ENCODE measurements around the gene E2F4. TPM values are rescaled to one million over a fixed set of nuclear protein-coding genes. Genes with fewer than 3 reads are reported as not detected.

The E2F4 gene
- total and polyA plus RNA-seq, 2 experiments from 2014 or later: 67.0 to 135 TPM

DNA sequence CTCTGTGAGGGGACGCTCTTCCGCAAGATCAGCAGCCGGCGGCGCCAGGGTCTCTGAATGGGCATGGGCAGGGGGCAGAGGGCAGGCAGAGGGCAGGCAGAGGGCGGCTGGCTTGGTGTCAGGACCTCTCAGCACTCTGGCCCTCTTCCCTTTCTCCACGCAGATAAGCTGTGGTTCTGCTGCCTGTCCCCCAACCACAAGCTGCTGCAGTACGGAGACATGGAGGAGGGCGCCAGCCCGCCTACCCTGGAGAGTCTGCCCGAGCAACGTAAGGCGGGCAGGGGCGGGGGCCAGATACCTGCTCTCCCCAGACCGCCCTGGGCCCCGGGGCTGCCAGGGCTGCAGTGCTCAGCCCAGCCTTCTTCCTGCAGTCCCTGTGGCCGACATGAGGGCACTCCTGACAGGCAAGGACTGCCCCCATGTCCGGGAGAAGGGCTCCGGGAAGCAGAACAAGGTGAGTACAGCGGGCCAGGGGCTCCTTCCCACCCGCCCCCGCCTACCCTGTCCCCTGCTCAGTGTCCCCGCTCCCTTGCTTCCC, 11.1 kb downstream of the E2F4 start:
- Mint-ChIP-seq H3K4me1 (peaks cover 11% of the 10 kb centered on the region), H3K36me3 (ENCODE audit: low read depth) (peaks cover 10% of the 10 kb centered on the region; the same call in 2 of the 3 replicates), H3K27me3 (ENCODE audit: insufficient read depth, low read depth, poor library complexity) (peaks cover 15% of the 10 kb centered on the region), H3K9me3 (no peaks in the 10 kb centered on the region), H3K4me3 (no peak overlapping the region), H3K27ac (no peak overlapping the region)
- peaks cover 7% of the 10 kb centered on the region; the same call in 1 of the 2 replicates for H3F3A ChIP-seq (replicated peaks; ENCODE audit: low read depth)
- no peaks in the 10 kb centered on the region for H3K79me2 ChIP-seq (replicated peaks; ENCODE audit: insufficient read depth)
- no peak for TF ChIP-seq NANOG (IDR thresholded peaks at IDR 0.05; ENCODE audit: borderline replicate concordance)
- no peak for TF ChIP-seq POLR2AphosphoS5 (IDR thresholded peaks at IDR 0.05; ENCODE audit: low read depth)
- TF ChIP-seq, protein P1, sequence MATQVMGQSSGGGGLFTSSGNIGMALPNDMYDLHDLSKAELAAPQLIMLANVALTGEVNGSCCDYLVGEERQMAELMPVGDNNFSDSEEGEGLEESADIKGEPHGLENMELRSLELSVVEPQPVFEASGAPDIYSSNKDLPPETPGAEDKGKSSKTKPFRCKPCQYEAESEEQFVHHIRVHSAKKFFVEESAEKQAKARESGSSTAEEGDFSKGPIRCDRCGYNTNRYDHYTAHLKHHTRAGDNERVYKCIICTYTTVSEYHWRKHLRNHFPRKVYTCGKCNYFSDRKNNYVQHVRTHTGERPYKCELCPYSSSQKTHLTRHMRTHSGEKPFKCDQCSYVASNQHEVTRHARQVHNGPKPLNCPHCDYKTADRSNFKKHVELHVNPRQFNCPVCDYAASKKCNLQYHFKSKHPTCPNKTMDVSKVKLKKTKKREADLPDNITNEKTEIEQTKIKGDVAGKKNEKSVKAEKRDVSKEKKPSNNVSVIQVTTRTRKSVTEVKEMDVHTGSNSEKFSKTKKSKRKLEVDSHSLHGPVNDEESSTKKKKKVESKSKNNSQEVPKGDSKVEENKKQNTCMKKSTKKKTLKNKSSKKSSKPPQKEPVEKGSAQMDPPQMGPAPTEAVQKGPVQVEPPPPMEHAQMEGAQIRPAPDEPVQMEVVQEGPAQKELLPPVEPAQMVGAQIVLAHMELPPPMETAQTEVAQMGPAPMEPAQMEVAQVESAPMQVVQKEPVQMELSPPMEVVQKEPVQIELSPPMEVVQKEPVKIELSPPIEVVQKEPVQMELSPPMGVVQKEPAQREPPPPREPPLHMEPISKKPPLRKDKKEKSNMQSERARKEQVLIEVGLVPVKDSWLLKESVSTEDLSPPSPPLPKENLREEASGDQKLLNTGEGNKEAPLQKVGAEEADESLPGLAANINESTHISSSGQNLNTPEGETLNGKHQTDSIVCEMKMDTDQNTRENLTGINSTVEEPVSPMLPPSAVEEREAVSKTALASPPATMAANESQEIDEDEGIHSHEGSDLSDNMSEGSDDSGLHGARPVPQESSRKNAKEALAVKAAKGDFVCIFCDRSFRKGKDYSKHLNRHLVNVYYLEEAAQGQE (IDR thresholded peaks at IDR 0.05; ENCODE audit: unreplicated experiment): no peak
- TF ChIP-seq STAT1 (IDR thresholded peaks at IDR 0.05; ENCODE audit: unreplicated experiment): no peak
- TF ChIP-seq, protein P2, sequence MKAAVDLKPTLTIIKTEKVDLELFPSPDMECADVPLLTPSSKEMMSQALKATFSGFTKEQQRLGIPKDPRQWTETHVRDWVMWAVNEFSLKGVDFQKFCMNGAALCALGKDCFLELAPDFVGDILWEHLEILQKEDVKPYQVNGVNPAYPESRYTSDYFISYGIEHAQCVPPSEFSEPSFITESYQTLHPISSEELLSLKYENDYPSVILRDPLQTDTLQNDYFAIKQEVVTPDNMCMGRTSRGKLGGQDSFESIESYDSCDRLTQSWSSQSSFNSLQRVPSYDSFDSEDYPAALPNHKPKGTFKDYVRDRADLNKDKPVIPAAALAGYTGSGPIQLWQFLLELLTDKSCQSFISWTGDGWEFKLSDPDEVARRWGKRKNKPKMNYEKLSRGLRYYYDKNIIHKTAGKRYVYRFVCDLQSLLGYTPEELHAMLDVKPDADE (IDR thresholded peaks at IDR 0.05): no peak
- no peak for TF ChIP-seq JUNB (IDR thresholded peaks at IDR 0.05; ENCODE audit: unreplicated experiment)
- TF ChIP-seq, protein P3, sequence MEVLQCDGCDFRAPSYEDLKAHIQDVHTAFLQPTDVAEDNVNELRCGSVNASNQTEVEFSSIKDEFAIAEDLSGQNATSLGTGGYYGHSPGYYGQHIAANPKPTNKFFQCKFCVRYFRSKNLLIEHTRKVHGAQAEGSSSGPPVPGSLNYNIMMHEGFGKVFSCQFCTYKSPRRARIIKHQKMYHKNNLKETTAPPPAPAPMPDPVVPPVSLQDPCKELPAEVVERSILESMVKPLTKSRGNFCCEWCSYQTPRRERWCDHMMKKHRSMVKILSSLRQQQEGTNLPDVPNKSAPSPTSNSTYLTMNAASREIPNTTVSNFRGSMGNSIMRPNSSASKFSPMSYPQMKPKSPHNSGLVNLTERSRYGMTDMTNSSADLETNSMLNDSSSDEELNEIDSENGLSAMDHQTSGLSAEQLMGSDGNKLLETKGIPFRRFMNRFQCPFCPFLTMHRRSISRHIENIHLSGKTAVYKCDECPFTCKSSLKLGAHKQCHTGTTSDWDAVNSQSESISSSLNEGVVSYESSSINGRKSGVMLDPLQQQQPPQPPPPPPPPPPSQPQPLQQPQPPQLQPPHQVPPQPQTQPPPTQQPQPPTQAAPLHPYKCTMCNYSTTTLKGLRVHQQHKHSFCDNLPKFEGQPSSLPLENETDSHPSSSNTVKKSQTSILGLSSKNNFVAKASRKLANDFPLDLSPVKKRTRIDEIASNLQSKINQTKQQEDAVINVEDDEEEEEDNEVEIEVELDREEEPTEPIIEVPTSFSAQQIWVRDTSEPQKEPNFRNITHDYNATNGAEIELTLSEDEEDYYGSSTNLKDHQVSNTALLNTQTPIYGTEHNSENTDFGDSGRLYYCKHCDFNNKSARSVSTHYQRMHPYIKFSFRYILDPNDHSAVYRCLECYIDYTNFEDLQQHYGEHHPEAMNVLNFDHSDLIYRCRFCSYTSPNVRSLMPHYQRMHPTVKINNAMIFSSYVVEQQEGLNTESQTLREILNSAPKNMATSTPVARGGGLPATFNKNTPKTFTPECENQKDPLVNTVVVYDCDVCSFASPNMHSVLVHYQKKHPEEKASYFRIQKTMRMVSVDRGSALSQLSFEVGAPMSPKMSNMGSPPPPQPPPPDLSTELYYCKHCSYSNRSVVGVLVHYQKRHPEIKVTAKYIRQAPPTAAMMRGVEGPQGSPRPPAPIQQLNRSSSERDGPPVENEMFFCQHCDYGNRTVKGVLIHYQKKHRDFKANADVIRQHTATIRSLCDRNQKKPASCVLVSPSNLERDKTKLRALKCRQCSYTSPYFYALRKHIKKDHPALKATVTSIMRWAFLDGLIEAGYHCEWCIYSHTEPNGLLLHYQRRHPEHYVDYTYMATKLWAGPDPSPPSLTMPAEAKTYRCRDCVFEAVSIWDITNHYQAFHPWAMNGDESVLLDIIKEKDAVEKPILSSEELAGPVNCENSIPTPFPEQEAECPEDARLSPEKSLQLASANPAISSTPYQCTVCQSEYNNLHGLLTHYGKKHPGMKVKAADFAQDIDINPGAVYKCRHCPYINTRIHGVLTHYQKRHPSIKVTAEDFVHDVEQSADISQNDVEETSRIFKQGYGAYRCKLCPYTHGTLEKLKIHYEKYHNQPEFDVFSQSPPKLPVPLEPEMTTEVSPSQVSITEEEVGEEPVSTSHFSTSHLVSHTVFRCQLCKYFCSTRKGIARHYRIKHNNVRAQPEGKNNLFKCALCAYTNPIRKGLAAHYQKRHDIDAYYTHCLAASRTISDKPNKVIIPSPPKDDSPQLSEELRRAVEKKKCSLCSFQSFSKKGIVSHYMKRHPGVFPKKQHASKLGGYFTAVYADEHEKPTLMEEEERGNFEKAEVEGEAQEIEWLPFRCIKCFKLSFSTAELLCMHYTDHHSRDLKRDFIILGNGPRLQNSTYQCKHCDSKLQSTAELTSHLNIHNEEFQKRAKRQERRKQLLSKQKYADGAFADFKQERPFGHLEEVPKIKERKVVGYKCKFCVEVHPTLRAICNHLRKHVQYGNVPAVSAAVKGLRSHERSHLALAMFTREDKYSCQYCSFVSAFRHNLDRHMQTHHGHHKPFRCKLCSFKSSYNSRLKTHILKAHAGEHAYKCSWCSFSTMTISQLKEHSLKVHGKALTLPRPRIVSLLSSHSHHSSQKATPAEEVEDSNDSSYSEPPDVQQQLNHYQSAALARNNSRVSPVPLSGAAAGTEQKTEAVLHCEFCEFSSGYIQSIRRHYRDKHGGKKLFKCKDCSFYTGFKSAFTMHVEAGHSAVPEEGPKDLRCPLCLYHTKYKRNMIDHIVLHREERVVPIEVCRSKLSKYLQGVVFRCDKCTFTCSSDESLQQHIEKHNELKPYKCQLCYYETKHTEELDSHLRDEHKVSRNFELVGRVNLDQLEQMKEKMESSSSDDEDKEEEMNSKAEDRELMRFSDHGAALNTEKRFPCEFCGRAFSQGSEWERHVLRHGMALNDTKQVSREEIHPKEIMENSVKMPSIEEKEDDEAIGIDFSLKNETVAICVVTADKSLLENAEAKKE (CRISPR knock-in tag; IDR thresholded peaks at IDR 0.05): no peak
- TF ChIP-seq, protein P4, sequence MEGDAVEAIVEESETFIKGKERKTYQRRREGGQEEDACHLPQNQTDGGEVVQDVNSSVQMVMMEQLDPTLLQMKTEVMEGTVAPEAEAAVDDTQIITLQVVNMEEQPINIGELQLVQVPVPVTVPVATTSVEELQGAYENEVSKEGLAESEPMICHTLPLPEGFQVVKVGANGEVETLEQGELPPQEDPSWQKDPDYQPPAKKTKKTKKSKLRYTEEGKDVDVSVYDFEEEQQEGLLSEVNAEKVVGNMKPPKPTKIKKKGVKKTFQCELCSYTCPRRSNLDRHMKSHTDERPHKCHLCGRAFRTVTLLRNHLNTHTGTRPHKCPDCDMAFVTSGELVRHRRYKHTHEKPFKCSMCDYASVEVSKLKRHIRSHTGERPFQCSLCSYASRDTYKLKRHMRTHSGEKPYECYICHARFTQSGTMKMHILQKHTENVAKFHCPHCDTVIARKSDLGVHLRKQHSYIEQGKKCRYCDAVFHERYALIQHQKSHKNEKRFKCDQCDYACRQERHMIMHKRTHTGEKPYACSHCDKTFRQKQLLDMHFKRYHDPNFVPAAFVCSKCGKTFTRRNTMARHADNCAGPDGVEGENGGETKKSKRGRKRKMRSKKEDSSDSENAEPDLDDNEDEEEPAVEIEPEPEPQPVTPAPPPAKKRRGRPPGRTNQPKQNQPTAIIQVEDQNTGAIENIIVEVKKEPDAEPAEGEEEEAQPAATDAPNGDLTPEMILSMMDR (conservative IDR thresholded peaks at IDR 0.05; ENCODE audit: low read depth in 2 of 2): no peak
- no peak for TF ChIP-seq ZNF114 (CRISPR knock-in tag; IDR thresholded peaks at IDR 0.05)
- TF ChIP-seq EZH2phosphoT487 (IDR thresholded peaks at IDR 0.05; ENCODE audit: unreplicated experiment): no peak
- TF ChIP-seq ZNF331 (CRISPR knock-in tag; IDR thresholded peaks at IDR 0.05; ENCODE audit: low read depth): no peak
- no peak for TF ChIP-seq CREB1 (CRISPR knock-in tag; IDR thresholded peaks at IDR 0.05; ENCODE audit: low read depth)
- TF ChIP-seq EZH2 (IDR thresholded peaks at IDR 0.05; ENCODE audit: low read depth, unreplicated experiment): no peak
- H3K4me1 ChIP-seq (ENCODE audit: insufficient read depth): peaks cover 9% of the 10 kb centered on the region
- H2AFZ ChIP-seq: no peak overlapping the region
- no peak overlapping the region for H3K4me3 ChIP-seq
- H3K27ac ChIP-seq (ENCODE audit: low read depth): no peak overlapping the region
- DNase-seq (ENCODE audit: low spot score) (no peak), ATAC-seq (no peak)
- no peaks in the 10 kb centered on the region for H3K27me3 ChIP-seq (ENCODE audit: insufficient read depth)
- H3K4me2 ChIP-seq: no peak overlapping the region
- H3K9me2 ChIP-seq (ENCODE audit: insufficient read depth): no peaks in the 10 kb centered on the region
- H4K20me1 ChIP-seq (replicated peaks; ENCODE audit: insufficient read depth): no peaks in the 10 kb centered on the region; the same call in 1 of the 2 replicates
- H3K36me3 ChIP-seq (ENCODE audit: insufficient read depth): no peaks in the 10 kb centered on the region
